ENCODE results near the gene PTGDR.
A peak's percentile ranks its signal among the peaks of the same experiment; 100 is the strongest.

PTGDR gene

GRCh38 chr14:52272375-52272774, 4.9 kb downstream of the PTGDR start:
- H3K36me3 ChIP-seq (ENCODE audit: control insufficient read depth, insufficient read depth, low read length) = no peaks in the 10 kb centered on the region
- no peak overlapping the region for H2BK15ac ChIP-seq (replicated peaks; ENCODE audit: low read depth)
- no peaks in the 10 kb centered on the region for H3K79me1 ChIP-seq (ENCODE audit: low read length)
- no peak overlapping the region for H3K9ac ChIP-seq (ENCODE audit: low read length)
- DNase-seq = peak; percentile 47
- H2BK5ac ChIP-seq (ENCODE audit: low read length) = no peak overlapping the region
- no peak overlapping the region for H3K4me3 ChIP-seq (ENCODE audit: low read length)
- H2BK120ac ChIP-seq (ENCODE audit: low read depth, low read length) = no peak overlapping the region
- no peaks in the 10 kb centered on the region for H3K79me2 ChIP-seq (ENCODE audit: control insufficient read depth, insufficient read depth, low read length)
- H3K4me2 ChIP-seq (ENCODE audit: low read length) = no peak overlapping the region
- no peak overlapping the region for H4K8ac ChIP-seq (ENCODE audit: low read depth, low read length)
- H4K5ac ChIP-seq (ENCODE audit: low read length) = no peak overlapping the region
- no peaks in the 10 kb centered on the region for H3K4me1 ChIP-seq (ENCODE audit: control insufficient read depth, low read depth, low read length)
- H3K4ac ChIP-seq (ENCODE audit: low read depth, low read length) = no peak overlapping the region
- no CpG with 5 or more reads among the region's 3 CpGs for WGBS (ENCODE audit: extremely low coverage, insufficient coverage, low lambda C conversion rate)
- peaks cover 14% of the 10 kb centered on the region for H3K27me3 ChIP-seq (ENCODE audit: insufficient read depth, low read length, poor library complexity)
- H3K18ac ChIP-seq (ENCODE audit: low read length) = no peak overlapping the region
- H2AK5ac ChIP-seq (ENCODE audit: low read length) = no peak overlapping the region
- no peak overlapping the region for H3K56ac ChIP-seq (ENCODE audit: low read length)
- no peak overlapping the region for H3K27ac ChIP-seq (ENCODE audit: low read depth, low read length)
- no peak overlapping the region for H3K23ac ChIP-seq (ENCODE audit: low read length)

GRCh38 chr14:52275372-52275771, 7.9 kb downstream of the PTGDR start:
- Histone ChIP-seq H3K23ac (ENCODE audit: low read length) (no peak overlapping the region), H3K18ac (ENCODE audit: low read length) (no peak overlapping the region), H3K4me3 (ENCODE audit: low read length) (no peak overlapping the region), H4K8ac (ENCODE audit: low read depth, low read length) (no peak overlapping the region), H3K79me2 (ENCODE audit: control insufficient read depth, insufficient read depth, low read length) (no peaks in the 10 kb centered on the region), H3K56ac (ENCODE audit: low read length) (no peak overlapping the region), H3K4ac (ENCODE audit: low read depth, low read length) (no peak overlapping the region), H3K27me3 (ENCODE audit: insufficient read depth, low read length, poor library complexity) (no peaks in the 10 kb centered on the region), H3K4me1 (ENCODE audit: control insufficient read depth, low read depth, low read length) (no peaks in the 10 kb centered on the region), H3K36me3 (ENCODE audit: control insufficient read depth, insufficient read depth, low read length) (no peaks in the 10 kb centered on the region), H3K79me1 (ENCODE audit: low read length) (no peaks in the 10 kb centered on the region), H4K5ac (ENCODE audit: low read length) (no peak overlapping the region), H2BK120ac (ENCODE audit: low read depth, low read length) (no peak overlapping the region), H2BK15ac (replicated peaks; ENCODE audit: low read depth) (no peak overlapping the region), H3K9ac (ENCODE audit: low read length) (no peak overlapping the region), H2AK5ac (ENCODE audit: low read length) (no peak overlapping the region), H3K27ac (ENCODE audit: low read depth, low read length) (no peak overlapping the region), H3K4me2 (ENCODE audit: low read length) (no peak overlapping the region), H2BK5ac (ENCODE audit: low read length) (no peak overlapping the region)
- whole genome bisulfite sequencing (ENCODE audit: extremely low coverage, insufficient coverage, low lambda C conversion rate) = no CpG with 5 or more reads among the region's 3 CpGs
- DNase-seq = no peak

- DNase-seq = no peak
- Histone ChIP-seq H3K18ac (ENCODE audit: low read length) (no peak overlapping the region), H4K8ac (ENCODE audit: low read depth, low read length) (no peak overlapping the region), H2BK15ac (replicated peaks; ENCODE audit: low read depth) (no peak overlapping the region), H3K23ac (ENCODE audit: low read length) (no peak overlapping the region), H3K4me1 (ENCODE audit: control insufficient read depth, low read depth, low read length) (no peaks in the 10 kb centered on the region), H3K36me3 (ENCODE audit: control insufficient read depth, insufficient read depth, low read length) (no peaks in the 10 kb centered on the region), H3K27ac (ENCODE audit: low read depth, low read length) (no peak overlapping the region), H4K5ac (ENCODE audit: low read length) (no peak overlapping the region), H2BK5ac (ENCODE audit: low read length) (no peak overlapping the region), H2AK5ac (ENCODE audit: low read length) (no peak overlapping the region), H3K4me2 (ENCODE audit: low read length) (no peak overlapping the region), H3K27me3 (ENCODE audit: insufficient read depth, low read length, poor library complexity) (no peaks in the 10 kb centered on the region), H3K79me1 (ENCODE audit: low read length) (no peaks in the 10 kb centered on the region), H3K4ac (ENCODE audit: low read depth, low read length) (no peak overlapping the region), H3K9ac (ENCODE audit: low read length) (no peak overlapping the region), H3K4me3 (ENCODE audit: low read length) (no peak overlapping the region), H3K79me2 (ENCODE audit: control insufficient read depth, insufficient read depth, low read length) (no peaks in the 10 kb centered on the region), H3K56ac (ENCODE audit: low read length) (no peak overlapping the region), H2BK120ac (ENCODE audit: low read depth, low read length) (no peak overlapping the region)
- WGBS (ENCODE audit: extremely low coverage, insufficient coverage, low lambda C conversion rate) = no CpG with 5 or more reads among the region's 4 CpGs
These were observed 10.1 kb downstream of the PTGDR start for GRCh38 chr14:52277552-52277951.

GRCh38 chr14:52279408-52279807, 11.9 kb downstream of the PTGDR start:
- peak; percentile 37 for DNase-seq
- no CpG with 5 or more reads among the region's 3 CpGs for WGBS (ENCODE audit: extremely low coverage, insufficient coverage, low lambda C conversion rate)

GRCh38 chr14:52283099-52283498, 15.6 kb downstream of the PTGDR start:
- Histone ChIP-seq H3K36me3 (ENCODE audit: control insufficient read depth, insufficient read depth, low read length) (no peaks in the 10 kb centered on the region), H3K4me1 (ENCODE audit: control insufficient read depth, low read depth, low read length) (no peaks in the 10 kb centered on the region), H3K79me1 (ENCODE audit: low read length) (no peaks in the 10 kb centered on the region), H2BK15ac (replicated peaks; ENCODE audit: low read depth) (no peak overlapping the region), H3K79me2 (ENCODE audit: control insufficient read depth, insufficient read depth, low read length) (no peaks in the 10 kb centered on the region), H2AK5ac (ENCODE audit: low read length) (no peak overlapping the region), H3K4me3 (ENCODE audit: low read length) (no peak overlapping the region), H3K9ac (ENCODE audit: low read length) (no peak overlapping the region), H3K4me2 (ENCODE audit: low read length) (no peak overlapping the region), H2BK5ac (ENCODE audit: low read length) (no peak overlapping the region), H3K56ac (ENCODE audit: low read length) (no peak overlapping the region), H3K18ac (ENCODE audit: low read length) (no peak overlapping the region), H2BK120ac (ENCODE audit: low read depth, low read length) (no peak overlapping the region), H3K27me3 (ENCODE audit: insufficient read depth, low read length, poor library complexity) (no peaks in the 10 kb centered on the region), H3K23ac (ENCODE audit: low read length) (no peak overlapping the region), H3K27ac (ENCODE audit: low read depth, low read length) (no peak overlapping the region), H4K8ac (ENCODE audit: low read depth, low read length) (no peak overlapping the region), H4K5ac (ENCODE audit: low read length) (no peak overlapping the region), H3K4ac (ENCODE audit: low read depth, low read length) (no peak overlapping the region)
- no CpG with 5 or more reads among the region's 2 CpGs for WGBS (ENCODE audit: extremely low coverage, insufficient coverage, low lambda C conversion rate)
- DNase-seq = peak; percentile 26

More at GRCh38 chr14:52279408-52279807, 11.9 kb downstream of the PTGDR start:
- Histone ChIP-seq H3K79me2 (ENCODE audit: control insufficient read depth, insufficient read depth, low read length) (no peaks in the 10 kb centered on the region), H3K56ac (ENCODE audit: low read length) (no peak overlapping the region), H3K4me2 (ENCODE audit: low read length) (no peak overlapping the region), H3K36me3 (ENCODE audit: control insufficient read depth, insufficient read depth, low read length) (no peaks in the 10 kb centered on the region), H3K9ac (ENCODE audit: low read length) (no peak overlapping the region), H3K79me1 (ENCODE audit: low read length) (no peaks in the 10 kb centered on the region), H2BK15ac (replicated peaks; ENCODE audit: low read depth) (no peak overlapping the region), H2BK5ac (ENCODE audit: low read length) (no peak overlapping the region), H3K4me3 (ENCODE audit: low read length) (no peak overlapping the region), H3K23ac (ENCODE audit: low read length) (no peak overlapping the region), H4K5ac (ENCODE audit: low read length) (no peak overlapping the region), H3K18ac (ENCODE audit: low read length) (no peak overlapping the region), H3K4ac (ENCODE audit: low read depth, low read length) (no peak overlapping the region), H4K8ac (ENCODE audit: low read depth, low read length) (no peak overlapping the region), H3K27me3 (ENCODE audit: insufficient read depth, low read length, poor library complexity) (no peaks in the 10 kb centered on the region), H2BK120ac (ENCODE audit: low read depth, low read length) (no peak overlapping the region), H3K27ac (ENCODE audit: low read depth, low read length) (no peak overlapping the region), H3K4me1 (ENCODE audit: control insufficient read depth, low read depth, low read length) (no peaks in the 10 kb centered on the region), H2AK5ac (ENCODE audit: low read length) (no peak overlapping the region)
